ENCODE measurements around the gene ARRB1. TPM values are rescaled to one million over a fixed set of nuclear protein-coding genes. Genes with fewer than 3 reads are reported as not detected.

Gene ARRB1
- total RNA-seq, 1 experiment from 2014 or later, result 90.1 TPM

GRCh38 chr11:75324189-75324588, 27.3 kb downstream of the ARRB1 start:
- Mint-ChIP-seq H3K4me1 (peaks cover 81% of the 10 kb centered on the region), H3K4me3 (no peak overlapping the region), H3K36me3 (peaks cover 13% of the 10 kb centered on the region), H3K27me3 (ENCODE audit: low read depth) (no peaks in the 10 kb centered on the region), H3K27ac (peak overlapping the region; percentile 91), H3K9me3 (no peaks in the 10 kb centered on the region)
- DNase-seq (ENCODE audit: low spot score), result no peak
- no peak for TF ChIP-seq ESRRA (CRISPR knock-in tag; IDR thresholded peaks at IDR 0.05; ENCODE audit: borderline replicate concordance)
- no peak for TF ChIP-seq ATF2 (CRISPR knock-in tag; IDR thresholded peaks at IDR 0.05; ENCODE audit: borderline replicate concordance, low read depth)
- no peak for TF ChIP-seq ZNF671 (CRISPR knock-in tag; IDR thresholded peaks at IDR 0.05)
- TF ChIP-seq SMAD3 (CRISPR knock-in tag; IDR thresholded peaks at IDR 0.05; ENCODE audit: borderline replicate concordance), result 0 out of 2 replicates have a peak, but pooled peaks have one; percentile 16
- TF ChIP-seq USF1 (CRISPR knock-in tag; IDR thresholded peaks at IDR 0.05), result no peak
- no peak for TF ChIP-seq CREM (CRISPR knock-in tag; IDR thresholded peaks at IDR 0.05)
- ATAC-seq, result no peak; the same call in 1 of the 2 replicates
- POLR2A ChIA-PET, result no interaction called here
- CTCF ChIA-PET, result interaction anchor here (0.9 to 1.8 kb wide), 2 partner anchors 18 to 44 kb away, joined by 3 to 10 read pairs; no protein-coding TSS in a partner anchor

GRCh38 chr11:75323609-75324008, 27.9 kb downstream of the ARRB1 start:
- no peak for DNase-seq (ENCODE audit: low spot score)
- Mint-ChIP-seq H3K27ac (peak overlapping the region; percentile 71), H3K27me3 (ENCODE audit: low read depth) (no peaks in the 10 kb centered on the region), H3K9me3 (no peaks in the 10 kb centered on the region), H3K4me3 (no peak overlapping the region), H3K36me3 (peaks cover 13% of the 10 kb centered on the region), H3K4me1 (peaks cover 77% of the 10 kb centered on the region)
- TF ChIP-seq ZNF416 (CRISPR knock-in tag; IDR thresholded peaks at IDR 0.05) (no peak), ETV6 (CRISPR knock-in tag; IDR thresholded peaks at IDR 0.05) (peak; percentile 2; the same call in 1 of the 2 replicates)
- POLR2A ChIA-PET, result no interaction called here
- CTCF ChIA-PET, result interaction anchor here (0.6 to 1.8 kb wide), 4 partner anchors 19 to 151 kb away, joined by 3 to 10 read pairs (median 4); no protein-coding TSS in a partner anchor
- ATAC-seq, result peak; percentile 60

GRCh38 chr11:75320643-75321042, 30.8 kb downstream of the ARRB1 start:
- no peak for ATAC-seq
- DNase-seq (ENCODE audit: low spot score), result no peak
- Mint-ChIP-seq H3K36me3 (peaks cover 10% of the 10 kb centered on the region; the same call in 1 of the 2 replicates), H3K27me3 (ENCODE audit: low read depth) (no peaks in the 10 kb centered on the region), H3K4me1 (peaks cover 72% of the 10 kb centered on the region), H3K4me3 (no peak overlapping the region), H3K27ac (peak overlapping the region; percentile 63; the same call in 1 of the 2 replicates), H3K9me3 (no peaks in the 10 kb centered on the region)
- POLR2A ChIA-PET, result no interaction called here
- CTCF ChIA-PET, result interaction anchor here (0.9 kb wide), 1 partner anchor 14 kb away, joined by 3 read pairs; no protein-coding TSS in a partner anchor
- no peak for TF ChIP-seq KAT7 (CRISPR knock-in tag; IDR thresholded peaks at IDR 0.05; ENCODE audit: borderline replicate concordance)
- TF ChIP-seq CREB1 (CRISPR knock-in tag; IDR thresholded peaks at IDR 0.05), result no peak
- no peak for TF ChIP-seq NR3C1 (CRISPR knock-in tag; conservative IDR thresholded peaks at IDR 0.05; ENCODE audit: low read depth)
- TF ChIP-seq E2F5 (CRISPR knock-in tag; IDR thresholded peaks at IDR 0.05), result no peak
- TF ChIP-seq CREM (CRISPR knock-in tag; IDR thresholded peaks at IDR 0.05), result no peak
- TF ChIP-seq ZBTB21 (CRISPR knock-in tag; IDR thresholded peaks at IDR 0.05; ENCODE audit: borderline replicate concordance), result no peak
- no peak for TF ChIP-seq JUN (CRISPR knock-in tag; IDR thresholded peaks at IDR 0.05)
- TF ChIP-seq MYBL2 (CRISPR knock-in tag; IDR thresholded peaks at IDR 0.05), result no peak
- TF ChIP-seq NFYB (CRISPR knock-in tag; conservative IDR thresholded peaks at IDR 0.05; ENCODE audit: low read depth), result no peak
- no peak for TF ChIP-seq GTF2I (CRISPR knock-in tag; conservative IDR thresholded peaks at IDR 0.05)
- TF ChIP-seq ZNF232 (CRISPR knock-in tag; IDR thresholded peaks at IDR 0.05), result no peak
- no peak for TF ChIP-seq CTCF (IDR thresholded peaks at IDR 0.05)
- TF ChIP-seq USF1 (CRISPR knock-in tag; IDR thresholded peaks at IDR 0.05), result no peak
- TF ChIP-seq TP53 (CRISPR knock-in tag; IDR thresholded peaks at IDR 0.05), result no peak
- no peak for TF ChIP-seq PRDM15 (CRISPR knock-in tag; IDR thresholded peaks at IDR 0.05)
- no peak for TF ChIP-seq ZNF512 (CRISPR knock-in tag; IDR thresholded peaks at IDR 0.05; ENCODE audit: borderline replicate concordance)
